GM21737 (cell line): Measurements from ENCODE around the gene PBXIP1.
"Not testable (repeated sequence)": the region's sequence is repeated elsewhere in the genome, so short reads cannot be mapped to it uniquely, and the experiment has no call there.

ENCODE experiments used
- ATAC-seq: cut with Tn5 transposase; IDR thresholded peaks from one replicate; pipeline ENCODE4 v1.9.1; 2021; ENCODE audit warnings: mild to moderate bottlenecking, moderate library complexity; ENCODE audit not compliant: unreplicated experiment

The PBXIP1 gene

GRCh38 chr1:154938604-154939399, 17.1 kb downstream of the PBXIP1 start:
- no peak for ATAC-seq

- no peak for ATAC-seq
Observed at GRCh38 chr1:154937988-154938386, 17.9 kb downstream of the PBXIP1 start.

- ATAC-seq = peak; percentile 60
Observed at GRCh38 chr1:154937085-154937987, 18.6 kb downstream of the PBXIP1 start.

GRCh38 chr1:154936555-154937084, 19.3 kb downstream of the PBXIP1 start, which contains the start of gene PMVK:
Gene PMVK (minus strand): TSS chr1:154936719. CDS start chr1:154936685, 34 bp downstream.
- peak; percentile 63 for ATAC-seq

GRCh38 chr1:154935749-154936554, 19.9 kb downstream of the PBXIP1 start:
- ATAC-seq = no peak

GRCh38 chr1:154934358-154934948, 21.4 kb downstream of the PBXIP1 start:
- ATAC-seq = no peak

GRCh38 chr1:154931940-154932487, 23.9 kb downstream of the PBXIP1 start:
- no peak for ATAC-seq

- ATAC-seq = no peak
Observed at GRCh38 chr1:154926201-154926600, 29.7 kb downstream of the PBXIP1 start.

- ATAC-seq = no peak
Observed at GRCh38 chr1:154925335-154926170, 30.3 kb downstream of the PBXIP1 start.

GRCh38 chr1:154923695-154924094, 32.2 kb downstream of the PBXIP1 start:
- no peak for ATAC-seq

GRCh38 chr1:154913273-154913672, 42.6 kb downstream of the PBXIP1 start:
- no peak for ATAC-seq

- no peak for ATAC-seq
Observed at GRCh38 chr1:154912755-154913154, 43.1 kb downstream of the PBXIP1 start.

GRCh38 chr1:154911691-154912550, 44.0 kb downstream of the PBXIP1 start:
- ATAC-seq = no peak

GRCh38 chr1:154910851-154911250, 45.0 kb downstream of the PBXIP1 start:
- no peak for ATAC-seq

- no peak for ATAC-seq
Observed at GRCh38 chr1:154908937-154909336, 47.0 kb downstream of the PBXIP1 start.

- ATAC-seq = not testable (repeated sequence)
Observed at GRCh38 chr1:154908129-154908528, 47.8 kb downstream of the PBXIP1 start.

GRCh38 chr1:154906621-154907081, 49.2 kb downstream of the PBXIP1 start:
- ATAC-seq = no peak
